K562 (cell line): ENCODE measurements around the gene ITPR1. TPM values are rescaled to one million over a fixed set of nuclear protein-coding genes. Genes with fewer than 3 reads are reported as not detected.

ENCODE experiments used
- C11orf30 ChIP-seq: fragments of 450-650 bp; IDR thresholded peaks from 2 replicates; pipeline ENCODE4 v1.6.1; 2016; ENCODE audit warnings: low read depth, mild to moderate bottlenecking
- GATA2 ChIP-seq: sonication (generic); formaldehyde crosslinking; IDR thresholded peaks from 2 replicates; pipeline ENCODE4 v1.4.0; 2020; ENCODE audit warnings: mild to moderate bottlenecking, missing genetic modification reagents
- HDAC1 ChIP-seq, 2 experiments: fragments of 450-650 bp; IDR thresholded peaks; 2 replicates each; pipeline ENCODE4 v1.6.1; 2016 to 2017; ENCODE audit warnings: inconsistent platforms in 1 of 2, mild to moderate bottlenecking in 1 of 2, moderate library complexity in 1 of 2
- HMBOX1 ChIP-seq: sonication (generic); IDR thresholded peaks from 2 replicates; pipeline ENCODE4 v1.6.1; 2016
- NFXL1 ChIP-seq: fragments of 450-650 bp; formaldehyde crosslinking; IDR thresholded peaks from 2 replicates; pipeline ENCODE4 v1.4.0; 2021; ENCODE audit warnings: mild to moderate bottlenecking
- RCOR1 ChIP-seq, 2 experiments: IDR thresholded peaks; 2 replicates each; pipeline ENCODE4 v1.6.1; 2012; ENCODE audit warnings: low read depth in 2 of 2, low read length in 2 of 2, borderline replicate concordance in 1 of 2, improper control_type of control experiment in 1 of 2
- ZNF197 ChIP-seq: fragments of 200-800 bp; sonication (Bioruptor generic); IDR thresholded peaks from 2 replicates; pipeline ENCODE4 v1.6.1; 2016; ENCODE audit warnings: low read depth, missing genetic modification characterization, missing compliant biosample characterization
- ZNF41 ChIP-seq: fragments of 250-450 bp; sonication (Bioruptor Pico); conservative IDR thresholded peaks from 2 replicates; pipeline ENCODE4 v1.4.0; 2020; ENCODE audit warnings: mild to moderate bottlenecking
- ZNF511 ChIP-seq: sonication (generic); formaldehyde crosslinking; IDR thresholded peaks from 2 replicates; pipeline ENCODE4 v1.8.0; 2022; ENCODE audit warnings: mild to moderate bottlenecking, missing genetic modification reagents
- ZNF75A ChIP-seq: fragments of 450-650 bp; formaldehyde crosslinking; IDR thresholded peaks from 2 replicates; pipeline ENCODE4 v1.4.0; 2020; ENCODE audit warnings: mild to moderate bottlenecking
- polyA plus RNA-seq, 8 experiments: library from polyadenylated mRNA; depleted of rRNA in 4 of 8; stranded (reverse) in 5 of 8; unstranded in 3 of 8; fragments of >200 nt; fragmentation: Nextera tagmentation in 2 of 8; fragmentation: Illumina TruSeq in 1 of 8; extraction: Ambion mirVana in 2 of 8; extraction: Trizol in 1 of 8; gene quantifications; 2 replicates each; pipeline versions ENCODE4 v1.2.1 to v1.2.3, GENCODE V29; 2011 to 2014; ENCODE audit warnings: inconsistent platforms in 1 of 8, missing spikeins in 1 of 8
- total RNA-seq, 7 experiments: library from RNA; depleted of rRNA in 6 of 7; stranded (reverse); fragments of >200 nt in 6 of 7; fragmentation: Illumina TruSeq in 2 of 7; extraction: Trizol in 2 of 7; gene quantifications; 2 replicates each; pipeline versions ENCODE4 v1.2.1 to v1.2.3, GENCODE V29; 2011 to 2021; ENCODE audit warnings: low replicate concordance in 1 of 7
- TF ChIP-seq, protein P1 (sequence below): fragments of 150-350 bp; conservative IDR thresholded peaks from 2 replicates; pipeline ENCODE4 v1.6.1; 2014; ENCODE audit warnings: low read length
- TF ChIP-seq, protein P2 (sequence below): fragments of 450-650 bp; IDR thresholded peaks from 2 replicates; pipeline ENCODE4 v1.6.1; 2016; ENCODE audit warnings: borderline replicate concordance
- TF ChIP-seq, protein P3 (sequence below): fragments of 250-450 bp; sonication (Bioruptor Pico); IDR thresholded peaks from 2 replicates; pipeline ENCODE4 v1.8.0; 2022; ENCODE audit warnings: inconsistent platforms, mild to moderate bottlenecking, moderate library complexity, borderline replicate concordance
- TF ChIP-seq, protein P4 (sequence below): sonication (generic); formaldehyde crosslinking; IDR thresholded peaks from 2 replicates; pipeline ENCODE4 v1.8.0; 2022; ENCODE audit warnings: mild to moderate bottlenecking, missing genetic modification reagents
- TF ChIP-seq, protein P5 (sequence below): sonication (generic); formaldehyde crosslinking; IDR thresholded peaks from 2 replicates; pipeline ENCODE4 v1.8.0; 2022; ENCODE audit warnings: mild to moderate bottlenecking, low read depth, missing genetic modification reagents

ITPR1 gene
- total and polyA plus RNA-seq, 9 of the 15 experiments (the other 6 are each of a cell fraction or from before 2014, with no cell fraction given) = 22.4 to 40.0 (median 27.4) TPM

- no peak for TF ChIP-seq ZNF511
- no peak for TF ChIP-seq ZNF41 (CRISPR knock-in tag)
- TF ChIP-seq ZNF197 = peak; percentile 82; the same call in 1 of the 2 replicates
- TF ChIP-seq C11orf30 = peak; percentile 90
- peak; percentile 39; the same call in 1 of the 2 replicates for TF ChIP-seq HMBOX1
- no peak for TF ChIP-seq ZNF75A
- TF ChIP-seq GATA2 (CRISPR knock-in tag) = no peak
- TF ChIP-seq RCOR1 (IDR thresholded peaks at IDR 0.05; ENCODE audit: borderline replicate concordance in 1 of 2, low read depth in 2 of 2, low read length in 2 of 2) = peak; percentile 68 to 77
- TF ChIP-seq, protein P1, sequence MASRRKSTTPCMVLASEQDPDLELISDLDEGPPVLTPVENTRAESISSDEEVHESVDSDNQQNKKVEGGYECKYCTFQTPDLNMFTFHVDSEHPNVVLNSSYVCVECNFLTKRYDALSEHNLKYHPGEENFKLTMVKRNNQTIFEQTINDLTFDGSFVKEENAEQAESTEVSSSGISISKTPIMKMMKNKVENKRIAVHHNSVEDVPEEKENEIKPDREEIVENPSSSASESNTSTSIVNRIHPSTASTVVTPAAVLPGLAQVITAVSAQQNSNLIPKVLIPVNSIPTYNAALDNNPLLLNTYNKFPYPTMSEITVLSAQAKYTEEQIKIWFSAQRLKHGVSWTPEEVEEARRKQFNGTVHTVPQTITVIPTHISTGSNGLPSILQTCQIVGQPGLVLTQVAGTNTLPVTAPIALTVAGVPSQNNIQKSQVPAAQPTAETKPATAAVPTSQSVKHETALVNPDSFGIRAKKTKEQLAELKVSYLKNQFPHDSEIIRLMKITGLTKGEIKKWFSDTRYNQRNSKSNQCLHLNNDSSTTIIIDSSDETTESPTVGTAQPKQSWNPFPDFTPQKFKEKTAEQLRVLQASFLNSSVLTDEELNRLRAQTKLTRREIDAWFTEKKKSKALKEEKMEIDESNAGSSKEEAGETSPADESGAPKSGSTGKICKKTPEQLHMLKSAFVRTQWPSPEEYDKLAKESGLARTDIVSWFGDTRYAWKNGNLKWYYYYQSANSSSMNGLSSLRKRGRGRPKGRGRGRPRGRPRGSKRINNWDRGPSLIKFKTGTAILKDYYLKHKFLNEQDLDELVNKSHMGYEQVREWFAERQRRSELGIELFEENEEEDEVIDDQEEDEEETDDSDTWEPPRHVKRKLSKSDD = no peak
- 0 out of 2 replicates have a peak, but pooled peaks have one; percentile 10 for TF ChIP-seq NFXL1 (CRISPR knock-in tag)
- TF ChIP-seq, protein P2, sequence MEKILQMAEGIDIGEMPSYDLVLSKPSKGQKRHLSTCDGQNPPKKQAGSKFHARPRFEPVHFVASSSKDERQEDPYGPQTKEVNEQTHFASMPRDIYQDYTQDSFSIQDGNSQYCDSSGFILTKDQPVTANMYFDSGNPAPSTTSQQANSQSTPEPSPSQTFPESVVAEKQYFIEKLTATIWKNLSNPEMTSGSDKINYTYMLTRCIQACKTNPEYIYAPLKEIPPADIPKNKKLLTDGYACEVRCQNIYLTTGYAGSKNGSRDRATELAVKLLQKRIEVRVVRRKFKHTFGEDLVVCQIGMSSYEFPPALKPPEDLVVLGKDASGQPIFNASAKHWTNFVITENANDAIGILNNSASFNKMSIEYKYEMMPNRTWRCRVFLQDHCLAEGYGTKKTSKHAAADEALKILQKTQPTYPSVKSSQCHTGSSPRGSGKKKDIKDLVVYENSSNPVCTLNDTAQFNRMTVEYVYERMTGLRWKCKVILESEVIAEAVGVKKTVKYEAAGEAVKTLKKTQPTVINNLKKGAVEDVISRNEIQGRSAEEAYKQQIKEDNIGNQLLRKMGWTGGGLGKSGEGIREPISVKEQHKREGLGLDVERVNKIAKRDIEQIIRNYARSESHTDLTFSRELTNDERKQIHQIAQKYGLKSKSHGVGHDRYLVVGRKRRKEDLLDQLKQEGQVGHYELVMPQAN = no peak
- TF ChIP-seq, protein P3, sequence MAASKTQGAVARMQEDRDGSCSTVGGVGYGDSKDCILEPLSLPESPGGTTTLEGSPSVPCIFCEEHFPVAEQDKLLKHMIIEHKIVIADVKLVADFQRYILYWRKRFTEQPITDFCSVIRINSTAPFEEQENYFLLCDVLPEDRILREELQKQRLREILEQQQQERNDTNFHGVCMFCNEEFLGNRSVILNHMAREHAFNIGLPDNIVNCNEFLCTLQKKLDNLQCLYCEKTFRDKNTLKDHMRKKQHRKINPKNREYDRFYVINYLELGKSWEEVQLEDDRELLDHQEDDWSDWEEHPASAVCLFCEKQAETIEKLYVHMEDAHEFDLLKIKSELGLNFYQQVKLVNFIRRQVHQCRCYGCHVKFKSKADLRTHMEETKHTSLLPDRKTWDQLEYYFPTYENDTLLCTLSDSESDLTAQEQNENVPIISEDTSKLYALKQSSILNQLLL (CRISPR knock-in tag) = no peak
- TF ChIP-seq HDAC1 (IDR thresholded peaks at IDR 0.05) = 0 out of 4 replicates have a peak, but pooled peaks have one; percentile 16 to 35
- TF ChIP-seq, protein P4, sequence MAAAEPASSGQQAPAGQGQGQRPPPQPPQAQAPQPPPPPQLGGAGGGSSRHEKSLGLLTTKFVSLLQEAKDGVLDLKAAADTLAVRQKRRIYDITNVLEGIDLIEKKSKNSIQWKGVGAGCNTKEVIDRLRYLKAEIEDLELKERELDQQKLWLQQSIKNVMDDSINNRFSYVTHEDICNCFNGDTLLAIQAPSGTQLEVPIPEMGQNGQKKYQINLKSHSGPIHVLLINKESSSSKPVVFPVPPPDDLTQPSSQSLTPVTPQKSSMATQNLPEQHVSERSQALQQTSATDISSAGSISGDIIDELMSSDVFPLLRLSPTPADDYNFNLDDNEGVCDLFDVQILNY (CRISPR knock-in tag) = no peak
- TF ChIP-seq, protein P5, sequence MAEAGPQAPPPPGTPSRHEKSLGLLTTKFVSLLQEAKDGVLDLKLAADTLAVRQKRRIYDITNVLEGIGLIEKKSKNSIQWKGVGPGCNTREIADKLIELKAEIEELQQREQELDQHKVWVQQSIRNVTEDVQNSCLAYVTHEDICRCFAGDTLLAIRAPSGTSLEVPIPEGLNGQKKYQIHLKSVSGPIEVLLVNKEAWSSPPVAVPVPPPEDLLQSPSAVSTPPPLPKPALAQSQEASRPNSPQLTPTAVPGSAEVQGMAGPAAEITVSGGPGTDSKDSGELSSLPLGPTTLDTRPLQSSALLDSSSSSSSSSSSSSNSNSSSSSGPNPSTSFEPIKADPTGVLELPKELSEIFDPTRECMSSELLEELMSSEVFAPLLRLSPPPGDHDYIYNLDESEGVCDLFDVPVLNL (CRISPR knock-in tag) = no peak
These were observed 12.8 kb downstream of the ITPR1 start (continued) for GRCh38 chr3:4505688-4506558.
